SHP77 (cell line): ENCODE results near the gene TNN.

Experiments
- DNase-seq, 2 experiments: peaks; one replicate each; lab custom pipeline; 2025; lab: John Stamatoyannopoulos, UW

Gene TNN

DNA sequence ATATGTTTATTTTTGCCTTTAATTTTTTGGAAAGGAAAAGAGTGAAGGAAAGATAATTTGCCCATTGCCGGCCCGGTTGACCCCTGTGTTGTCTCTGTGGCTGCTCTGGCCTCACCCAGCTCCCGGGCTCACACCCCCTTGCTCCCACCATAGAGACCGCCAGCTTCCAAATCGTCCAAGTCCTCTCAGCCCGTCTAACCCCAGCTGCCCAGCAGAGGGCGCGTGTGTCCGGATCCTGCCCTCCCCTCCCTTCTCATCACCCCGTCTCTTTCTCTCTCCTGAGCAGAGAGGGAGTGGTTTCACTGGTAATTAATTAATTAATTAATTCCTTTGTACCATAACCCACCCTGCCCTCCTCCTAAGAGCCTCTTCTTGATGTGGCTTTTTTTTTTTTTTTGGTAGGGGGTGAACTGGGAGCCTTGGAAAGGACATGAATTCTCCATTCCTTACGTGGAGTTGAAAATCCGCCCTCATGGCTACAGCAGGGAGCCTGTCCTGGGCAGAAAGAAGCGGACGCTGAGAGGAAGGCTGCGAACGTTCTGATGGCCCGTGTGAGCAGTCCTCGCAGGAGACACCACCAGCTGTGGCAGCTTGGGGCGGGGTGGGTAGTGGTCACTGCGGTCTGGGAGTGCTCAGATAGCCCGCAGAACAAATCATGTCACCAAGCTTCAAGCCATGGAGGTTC lies 79.0 kb downstream of the TNN start:
- peak; percentile 56 to 57 for DNase-seq

DNA sequence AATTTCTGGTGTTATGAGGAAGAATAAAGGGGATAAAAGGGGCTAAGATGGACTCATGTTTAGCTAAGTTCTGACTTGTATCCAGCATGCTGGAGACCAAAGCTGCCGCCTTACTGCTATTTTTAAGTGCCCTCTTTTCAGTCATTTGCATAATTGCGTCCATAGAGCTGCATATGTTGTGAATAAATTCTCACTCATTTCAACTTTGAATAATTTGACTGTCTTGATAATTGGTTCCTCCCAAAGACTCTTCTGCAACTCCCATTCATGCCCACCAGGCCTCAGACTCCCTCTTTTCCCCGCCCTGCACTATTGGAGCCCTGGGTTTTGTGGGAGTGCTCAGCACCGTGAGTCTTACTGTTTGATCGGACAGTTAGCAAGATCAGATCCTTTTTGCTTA lies 79.9 kb downstream of the TNN start:
- no peak for DNase-seq

DNA sequence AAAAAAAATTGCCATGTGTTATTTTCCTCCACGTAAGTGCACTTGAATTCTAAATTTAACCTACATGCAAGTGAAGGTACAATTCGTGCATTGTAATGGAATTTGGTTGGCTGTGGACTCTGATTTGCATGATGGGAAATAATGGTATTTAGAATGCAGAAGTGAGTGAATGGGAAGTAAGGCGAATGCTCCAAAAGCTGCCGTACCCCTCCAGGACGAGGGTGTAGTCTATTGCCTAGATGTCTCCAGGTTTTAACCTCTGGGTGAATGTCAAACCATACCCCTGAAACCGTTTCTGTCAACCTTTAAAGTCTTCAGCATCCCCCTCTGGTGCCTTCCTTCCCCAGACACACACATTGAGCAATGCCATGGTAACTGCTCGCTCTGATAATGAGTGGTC lies 80.4 kb downstream of the TNN start:
- no peak for DNase-seq

DNA sequence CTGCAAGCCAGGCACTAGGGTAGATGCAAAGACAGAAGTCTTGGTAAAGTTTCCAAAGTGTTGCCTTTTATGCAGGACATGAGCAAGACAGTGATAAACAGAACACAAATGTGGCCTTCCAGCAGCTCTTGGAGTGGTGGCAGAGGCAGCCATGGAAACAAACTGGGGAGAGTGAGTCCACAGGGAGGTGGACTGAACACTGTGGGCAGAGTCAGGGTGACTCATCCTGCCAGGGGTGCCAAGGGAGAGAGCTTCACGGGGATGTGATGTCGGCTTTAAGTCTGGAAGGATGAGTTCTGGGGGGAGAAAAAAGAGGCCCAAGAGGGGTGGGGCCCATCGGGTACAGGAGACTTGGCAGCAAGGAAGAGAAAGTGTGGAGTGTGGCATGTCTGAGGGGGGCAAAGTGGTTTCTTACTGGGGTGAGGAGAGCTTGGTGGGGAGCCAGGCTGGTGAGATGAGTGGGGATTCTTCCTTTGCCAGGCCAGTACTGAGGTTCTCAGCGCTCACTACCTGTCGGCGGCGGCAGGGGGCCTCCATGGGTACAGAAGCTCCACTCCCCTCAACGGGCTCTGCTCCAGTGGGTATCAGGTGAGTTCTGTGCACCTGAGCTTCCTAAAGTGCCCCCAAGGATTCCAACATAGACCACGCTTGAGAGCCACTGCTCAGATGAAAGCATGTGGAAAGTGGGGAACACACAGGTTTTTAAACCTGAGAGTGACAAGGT lies 83.1 kb downstream of the TNN start:
- no peak for DNase-seq

DNA sequence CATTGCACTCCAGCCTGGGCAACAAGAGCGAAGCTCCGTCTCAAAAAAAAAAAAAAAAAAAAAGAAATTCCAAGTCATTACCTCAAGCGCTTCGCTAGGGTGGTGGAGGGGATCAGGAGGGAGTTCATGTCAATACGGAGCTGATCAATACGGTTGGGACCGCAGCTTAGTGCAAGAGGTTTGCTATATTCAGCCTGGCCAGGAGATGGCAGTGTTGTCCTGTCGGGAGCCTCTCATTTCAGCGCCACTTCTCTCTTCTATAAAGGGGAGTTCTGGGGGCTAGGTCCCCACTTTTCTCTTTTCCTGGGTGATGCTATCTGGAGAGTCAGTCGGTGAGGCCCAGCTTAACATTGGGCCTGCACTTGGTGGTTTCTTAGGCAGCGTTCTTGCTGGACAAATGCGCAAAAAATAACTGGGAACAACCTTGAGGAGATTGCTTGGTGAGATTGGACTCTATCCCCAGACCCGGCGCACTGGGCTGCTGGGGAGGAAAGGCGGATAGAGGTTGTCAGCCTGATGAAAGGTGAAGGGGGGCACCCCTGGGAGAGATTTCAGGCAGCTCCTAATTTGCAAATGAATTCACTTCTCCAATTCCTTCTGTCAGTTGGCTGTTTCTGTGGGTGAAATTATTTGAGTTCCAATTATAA lies 84.5 kb downstream of the TNN start:
- DNase-seq, result peak in 1 of 2 experiments; percentile 23

DNA sequence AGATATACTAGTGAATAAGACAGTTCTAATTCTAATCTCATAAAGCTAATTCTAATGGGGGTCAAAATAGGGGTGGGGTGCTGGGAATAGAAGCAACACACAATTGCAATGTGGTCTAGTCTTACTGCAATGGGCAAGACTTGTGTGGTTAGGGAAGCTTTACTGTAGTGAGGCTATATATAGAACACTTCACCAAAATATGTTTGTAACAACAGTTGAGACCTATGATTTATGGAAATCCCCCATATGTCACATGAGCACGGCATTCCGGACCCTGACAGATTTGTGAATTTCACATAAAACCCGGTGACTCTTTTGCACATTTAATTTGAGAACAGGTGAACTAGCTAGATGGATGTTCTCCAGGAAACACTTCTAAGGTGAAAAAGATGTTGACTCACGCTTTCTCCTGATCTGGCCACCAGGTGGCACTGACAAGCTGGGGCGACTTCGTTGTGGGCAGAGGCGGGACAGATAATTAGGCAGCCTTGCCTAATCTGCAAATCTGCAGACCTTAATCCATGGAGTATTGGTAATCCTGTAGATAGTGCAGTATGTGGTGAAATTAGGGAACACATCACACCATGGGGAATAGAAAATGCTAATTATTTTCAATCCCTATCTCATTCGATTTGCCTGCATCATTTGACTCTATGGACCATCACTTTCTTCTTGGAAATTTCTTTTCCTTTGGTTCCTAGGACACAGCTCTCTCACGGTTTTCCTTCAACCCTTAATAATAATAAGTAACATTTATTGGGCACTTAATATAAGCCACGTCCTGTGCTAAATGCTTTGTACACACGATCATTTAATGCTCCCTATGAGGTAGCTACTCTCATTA lies 87.2 kb downstream of the TNN start:
- peak; percentile 42 to 48 for DNase-seq

DNA sequence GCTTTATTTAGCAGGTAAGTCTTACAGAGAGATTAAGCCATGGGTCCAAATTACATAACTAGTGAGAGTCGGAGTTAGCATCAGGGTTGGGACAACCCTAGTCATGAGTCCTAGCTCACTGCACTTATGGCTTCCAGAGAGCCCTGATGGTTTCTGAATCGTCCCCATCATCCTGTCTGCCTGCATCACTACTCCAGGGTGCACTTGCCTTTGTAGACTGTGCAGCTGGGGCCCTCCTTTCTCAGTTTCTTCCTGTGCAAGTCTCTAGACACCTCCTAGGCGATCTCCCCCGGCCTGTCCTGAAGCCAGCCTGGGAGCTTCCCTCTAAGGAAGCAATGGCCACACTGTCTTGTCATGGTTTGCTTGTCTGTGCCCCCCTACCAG lies 87.8 kb downstream of the TNN start:
- DNase-seq, result no peak

DNA sequence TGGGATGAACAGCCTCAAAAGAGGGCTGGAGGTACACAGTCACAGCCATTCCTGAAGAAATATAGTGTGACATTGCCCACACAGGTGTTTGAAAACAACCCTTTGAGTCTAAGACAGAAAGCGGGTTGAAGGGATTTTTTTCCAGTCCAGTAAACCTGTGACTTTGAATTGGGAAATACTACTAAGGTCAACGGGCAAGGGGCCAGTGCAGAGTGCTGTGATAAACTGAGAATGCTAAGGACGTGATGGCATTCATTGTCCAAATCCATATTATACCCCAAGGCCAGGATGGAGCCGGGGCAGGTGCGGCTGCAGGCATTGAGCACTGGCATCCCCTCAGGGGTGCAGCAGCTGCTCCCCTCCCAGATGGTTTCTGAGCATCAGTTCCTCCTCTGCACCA lies 88.3 kb downstream of the TNN start:
- no peak for DNase-seq

DNA sequence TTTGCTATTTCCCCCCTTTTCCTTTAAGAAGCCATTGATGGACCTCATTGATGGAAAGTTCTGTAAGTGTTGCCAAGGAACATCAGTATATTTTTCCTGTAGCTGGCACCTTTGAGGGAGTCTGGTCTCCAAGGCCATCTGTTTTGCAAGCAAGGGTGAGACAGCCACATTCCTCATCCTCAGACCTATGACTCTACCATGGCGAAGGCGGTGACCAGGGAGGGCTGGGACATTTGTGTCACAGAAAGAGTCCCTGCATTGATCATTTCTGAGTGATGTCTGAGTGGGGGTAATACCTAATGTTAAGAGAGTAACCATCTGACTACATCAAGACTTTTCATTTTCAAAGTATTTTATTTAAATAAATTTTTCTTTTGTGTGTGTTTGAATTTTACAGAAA lies 89.6 kb downstream of the TNN start:
- DNase-seq, result no peak

DNA sequence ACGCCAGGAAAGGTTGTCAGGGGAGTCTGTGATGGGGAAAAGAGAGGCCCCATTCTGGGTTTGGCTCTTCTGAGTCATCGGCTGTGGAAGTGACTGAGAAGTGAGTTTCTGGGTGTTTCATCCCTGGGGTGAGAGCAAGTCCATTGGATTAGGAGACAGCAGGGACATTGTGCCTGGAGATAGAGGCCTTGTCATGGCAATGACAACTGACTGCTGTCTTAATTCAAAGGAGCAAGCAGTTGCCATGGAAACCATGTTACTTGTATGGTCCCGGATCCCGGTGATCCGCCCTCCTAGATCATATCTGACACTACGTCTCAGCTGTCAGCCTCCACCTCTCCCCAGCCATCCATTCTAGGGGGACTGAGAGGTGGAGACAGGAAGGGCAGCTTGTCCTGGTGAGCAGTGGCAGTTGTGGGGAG lies 90.5 kb downstream of the TNN start:
- DNase-seq, result no peak

DNA sequence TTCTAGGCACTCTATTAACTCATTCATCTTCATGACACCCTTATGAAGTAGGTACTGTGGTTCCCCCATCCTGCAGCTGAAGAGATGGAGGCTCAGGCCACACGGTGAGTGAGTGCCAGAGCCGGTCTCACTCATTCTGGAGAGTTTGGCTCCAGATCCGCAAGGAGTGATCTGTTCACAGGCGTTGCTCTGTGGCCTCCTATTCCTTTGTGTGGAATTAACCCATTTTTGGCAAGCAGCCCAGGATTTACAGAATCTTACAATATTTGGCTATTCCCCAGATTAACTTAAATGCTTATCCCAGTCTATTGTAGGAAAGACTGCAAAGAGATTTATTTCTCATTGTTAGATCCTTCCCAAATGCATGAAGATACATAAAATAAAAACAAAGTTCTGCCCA lies 95.3 kb downstream of the TNN start:
- no peak for DNase-seq

DNA sequence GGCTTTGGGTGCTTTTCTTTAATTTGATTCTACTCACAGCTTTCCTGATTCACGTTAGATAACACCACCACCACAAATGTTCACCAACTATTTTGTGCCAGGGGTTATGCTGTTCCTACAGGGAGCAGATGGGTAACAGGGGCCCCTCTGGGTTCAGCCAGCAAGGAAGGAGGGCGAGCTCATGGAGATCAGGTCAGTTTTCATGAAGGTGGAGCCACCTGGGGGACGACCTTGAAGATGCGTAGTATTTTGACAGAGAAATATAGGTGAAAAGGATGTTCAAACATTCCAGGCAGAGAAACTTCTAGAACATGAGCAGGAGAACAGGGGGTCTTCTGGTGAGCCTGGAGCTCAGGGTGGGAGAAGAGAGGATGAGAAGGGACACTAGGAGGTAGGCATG lies 96.1 kb downstream of the TNN start:
- DNase-seq, result no peak

DNA sequence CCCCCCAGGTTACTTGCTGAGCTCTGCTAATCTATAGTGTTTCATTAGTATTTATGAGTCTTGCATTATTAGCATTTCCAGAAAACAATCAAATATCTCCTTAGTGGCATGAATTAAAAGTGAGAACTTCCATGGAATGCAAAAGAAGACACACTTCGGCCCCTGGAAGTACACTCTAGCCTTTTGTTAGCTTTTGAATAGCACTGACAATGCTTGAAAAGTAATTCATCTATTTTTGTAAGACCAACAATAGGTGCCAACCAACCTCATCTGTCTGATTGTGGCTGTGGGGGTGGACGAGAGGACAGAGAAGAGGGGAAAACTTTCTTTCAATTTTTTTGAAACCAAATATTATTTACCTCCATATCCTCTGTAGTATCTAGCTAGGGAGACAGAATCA lies 97.1 kb downstream of the TNN start:
- no peak for DNase-seq

DNA sequence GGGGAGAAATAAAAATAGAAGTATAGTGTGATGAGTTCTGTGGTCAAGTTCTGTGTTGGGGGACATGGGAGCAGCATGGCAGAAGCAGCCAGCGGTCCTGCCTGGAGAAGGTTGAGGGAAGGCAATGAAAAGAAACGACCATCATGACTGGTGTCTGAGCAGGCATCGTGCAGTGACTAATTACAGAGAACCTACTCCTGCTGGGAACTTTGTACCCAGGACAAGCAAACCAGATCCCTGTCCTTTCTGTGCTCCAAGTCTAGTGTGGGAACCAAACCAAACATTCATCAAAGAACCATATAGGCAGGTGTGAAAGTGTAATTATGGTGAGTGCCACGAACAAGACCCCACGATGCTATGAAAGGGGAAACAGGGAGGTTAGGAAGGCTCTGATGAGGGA lies 99.1 kb downstream of the TNN start:
- DNase-seq, result no peak

DNA sequence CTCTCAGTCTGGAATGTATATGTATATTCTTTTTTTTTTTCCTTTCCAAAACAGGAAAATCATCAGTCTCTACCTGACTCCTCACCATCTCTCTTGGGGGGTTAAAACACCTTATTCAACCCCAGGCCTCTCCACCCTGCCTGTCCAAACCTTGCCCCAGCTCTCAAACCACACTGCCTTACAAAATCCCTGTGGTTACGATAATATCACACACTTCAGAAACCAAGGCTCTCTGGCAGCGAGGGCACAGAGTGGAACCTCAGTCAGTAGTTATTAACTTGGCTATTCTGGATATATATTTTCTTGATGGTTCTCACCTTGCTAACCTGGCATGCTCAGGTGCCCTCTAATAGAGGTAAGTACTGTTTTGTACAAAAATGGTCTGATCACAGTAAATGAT lies 100.2 kb downstream of the TNN start:
- no peak for DNase-seq

DNA sequence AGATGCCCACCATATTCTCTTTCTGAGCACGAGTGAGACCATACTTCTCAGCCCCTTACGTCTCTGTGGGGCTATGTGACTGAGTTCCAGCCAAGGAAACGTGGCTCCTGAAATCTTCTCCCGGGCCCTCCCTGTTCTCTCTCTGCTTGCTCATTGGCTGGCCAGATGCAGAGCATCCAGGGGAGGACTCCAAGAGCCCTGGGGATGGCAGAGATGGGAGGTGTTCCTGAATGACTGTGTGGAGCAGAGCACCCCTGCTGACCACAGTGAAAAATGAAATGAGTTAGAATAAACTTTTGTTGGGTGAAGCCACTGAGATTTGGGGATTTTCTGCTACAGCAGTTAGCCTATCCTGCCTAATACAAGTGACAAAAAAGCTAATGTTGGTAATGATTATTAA lies 101.1 kb downstream of the TNN start:
- no peak for DNase-seq

DNA sequence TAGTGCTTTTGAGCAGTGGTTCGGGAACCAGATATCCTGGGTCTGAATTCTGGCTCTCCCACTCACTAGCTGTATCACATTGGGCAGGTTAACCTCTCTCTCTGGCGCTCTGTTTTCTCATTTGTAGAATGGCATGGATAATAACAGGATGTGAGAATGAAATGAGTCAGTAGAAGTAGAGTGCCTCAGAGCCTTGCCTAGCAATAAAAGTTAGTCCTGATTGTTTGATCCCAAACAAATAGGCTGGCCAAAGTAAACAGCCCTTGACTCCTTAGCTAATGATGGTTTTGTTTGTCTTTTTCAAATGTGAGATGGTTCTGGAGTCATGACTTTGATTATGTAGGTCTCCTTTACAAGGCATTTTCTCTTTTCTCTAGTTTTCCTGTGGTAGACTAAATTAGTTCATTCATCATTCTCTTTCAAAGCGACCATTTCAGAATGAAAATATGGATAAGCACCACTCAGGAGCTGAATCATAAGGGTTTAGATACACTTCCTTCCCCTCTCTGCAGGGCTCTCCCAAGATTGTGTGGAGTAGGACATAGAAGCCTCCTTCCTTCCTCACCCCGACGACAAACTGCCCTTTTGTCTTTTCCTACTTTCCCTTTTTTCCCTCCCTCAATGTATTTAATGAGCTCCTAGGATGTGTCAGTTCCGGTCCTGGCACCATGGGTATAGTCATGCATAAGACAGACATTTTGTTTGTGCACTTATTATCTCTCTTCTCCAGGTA lies 101.8 kb downstream of the TNN start:
- peak in 1 of 2 experiments; percentile 5 for DNase-seq

DNA sequence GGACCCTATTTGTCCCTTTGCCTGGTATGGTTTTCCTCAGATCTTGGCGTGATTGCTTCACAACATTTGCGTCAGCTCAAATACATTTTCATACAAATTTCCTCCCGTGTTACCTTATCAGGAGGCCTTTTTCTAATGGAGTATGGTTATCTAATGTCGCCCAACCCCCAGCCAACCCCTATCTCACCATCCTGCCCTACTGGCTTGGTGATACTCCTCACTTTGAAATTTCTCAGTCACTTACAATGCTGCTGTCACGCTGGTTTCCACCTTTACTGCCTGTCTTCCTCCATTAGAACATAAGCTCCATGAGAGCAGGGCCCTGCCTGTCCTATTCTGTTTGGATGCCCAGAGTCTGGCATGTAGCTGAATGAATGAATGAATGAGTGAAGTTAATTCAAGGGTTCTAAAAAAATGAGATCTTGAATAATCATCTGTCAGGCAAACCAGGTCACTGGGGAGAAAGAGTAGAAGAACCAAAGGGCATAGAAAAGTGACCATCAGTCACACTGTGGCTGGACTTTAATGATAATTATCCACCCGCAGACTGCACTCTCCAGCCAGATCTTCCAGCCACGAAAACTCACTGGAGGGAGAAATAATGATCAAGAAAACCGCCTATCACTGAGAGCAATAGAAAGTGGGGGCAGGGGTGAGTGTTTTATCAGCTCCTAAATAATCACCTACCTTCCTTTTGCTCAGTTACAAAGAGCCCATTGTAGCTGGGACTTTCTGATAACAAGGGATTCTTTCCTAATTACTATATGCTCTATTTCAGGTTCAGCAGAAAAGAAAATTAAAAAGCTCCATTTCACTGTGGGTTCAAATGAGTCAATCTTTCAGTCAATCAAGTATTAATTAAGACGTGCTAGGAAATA lies 103.6 kb downstream of the TNN start:
- no peak for DNase-seq

DNA sequence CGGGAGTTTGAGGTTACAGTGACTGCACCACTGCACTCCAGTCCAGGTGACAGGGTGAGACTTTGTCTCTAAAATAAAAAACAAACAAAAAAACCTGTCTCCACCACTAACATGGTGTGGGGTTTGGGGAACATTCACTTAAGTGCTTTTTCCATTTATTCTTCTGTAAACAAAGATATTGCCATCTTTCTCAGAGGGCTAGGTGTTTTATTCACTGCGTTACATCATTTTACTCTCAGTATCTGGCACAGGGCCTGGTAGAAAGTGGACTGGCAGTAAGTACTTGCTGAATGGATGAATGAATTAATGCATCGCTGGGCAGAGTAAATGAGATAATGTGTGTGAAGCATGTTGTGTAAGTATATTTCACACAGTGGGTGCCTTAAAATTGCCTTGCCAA lies 104.9 kb downstream of the TNN start:
- DNase-seq, result peak; percentile 19 to 27

DNA sequence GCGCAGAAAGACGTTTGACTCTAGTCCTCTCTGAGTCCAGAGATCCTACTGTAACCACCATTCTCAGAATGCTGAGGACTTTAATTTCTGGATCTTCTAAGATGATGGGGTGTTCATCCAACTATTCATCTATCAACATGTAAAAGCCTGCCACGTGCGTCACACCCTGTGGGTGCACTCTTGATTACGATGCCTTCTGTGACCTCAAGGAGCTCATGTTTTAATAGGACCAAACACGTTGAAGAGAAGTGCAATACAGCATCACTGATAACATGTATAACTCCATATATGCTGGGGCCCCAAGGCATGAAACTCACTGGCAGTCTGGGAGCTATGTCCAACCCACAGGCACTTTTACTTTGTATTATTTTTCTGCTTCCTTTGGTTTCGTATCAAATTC lies 105.9 kb downstream of the TNN start:
- DNase-seq, result no peak
